Breast epithelium (tissue), 3 donors: ENCODE data around the gene FAM240A.

Experiments used
- CTCF ChIP-seq, 3 donors: fragments of 450-650 bp; IDR thresholded peaks; one replicate each; pipeline ENCODE4 v1.5.1; 2016 to 2017; ENCODE audit warnings: antibody characterized with exemption in 3 of 3, mild to moderate bottlenecking in 3 of 3, moderate library complexity in 3 of 3
- POLR2A ChIP-seq: fragments of 450-650 bp; IDR thresholded peaks from one replicate; pipeline ENCODE4 v1.6.1; 2016; ENCODE audit warnings: antibody characterized with exemption, mild to moderate bottlenecking, moderate library complexity

- TF ChIP-seq CTCF (IDR thresholded peaks at IDR 0.05), result no peak
- TF ChIP-seq POLR2A, result no peak
These were observed 3.1 kb upstream of the FAM240A start for GRCh38 chr3:46609212-46609721.
